RCC 7860 (cell line): ENCODE results near the gene GLYATL1B.
A peak's percentile ranks its signal among the peaks of the same experiment; 100 is the strongest.
"Not testable (repeated sequence)": the region's sequence is repeated elsewhere in the genome, so short reads cannot be mapped to it uniquely, and the experiment has no call there.

ENCODE experiments used
- DNase-seq: peaks from one replicate; pipeline ENCODE4 v3.0.0-alpha.2; 2015; ENCODE audit warnings: low spot score
- FAIRE-seq: peaks from 2 replicates; lab custom pipeline; 2012; peaks lifted over from hg19 to GRCh38; lab: Jason Lieb, UNC

GLYATL1B gene

DNA sequence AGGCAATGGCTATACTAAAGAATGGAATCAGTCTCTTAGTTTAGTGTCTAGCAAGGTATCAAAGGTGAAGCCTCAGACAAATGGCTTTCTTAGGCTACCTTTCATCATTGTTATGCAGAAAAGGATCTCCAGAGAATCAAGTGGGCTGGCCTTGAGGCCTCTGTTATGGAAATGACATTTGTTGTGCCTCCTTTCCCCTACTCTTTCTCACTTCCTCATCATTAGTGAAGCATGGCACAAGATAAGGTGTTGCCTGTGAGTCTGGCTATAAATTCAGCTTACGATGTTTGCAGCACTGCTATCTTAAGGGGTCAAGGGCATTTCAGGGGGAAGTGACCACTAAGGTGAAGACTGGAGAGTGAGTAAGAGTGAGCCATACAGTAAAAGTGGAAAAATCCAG is 9.1 kb downstream of the GLYATL1B start:
- FAIRE-seq = not testable (repeated sequence)

DNA sequence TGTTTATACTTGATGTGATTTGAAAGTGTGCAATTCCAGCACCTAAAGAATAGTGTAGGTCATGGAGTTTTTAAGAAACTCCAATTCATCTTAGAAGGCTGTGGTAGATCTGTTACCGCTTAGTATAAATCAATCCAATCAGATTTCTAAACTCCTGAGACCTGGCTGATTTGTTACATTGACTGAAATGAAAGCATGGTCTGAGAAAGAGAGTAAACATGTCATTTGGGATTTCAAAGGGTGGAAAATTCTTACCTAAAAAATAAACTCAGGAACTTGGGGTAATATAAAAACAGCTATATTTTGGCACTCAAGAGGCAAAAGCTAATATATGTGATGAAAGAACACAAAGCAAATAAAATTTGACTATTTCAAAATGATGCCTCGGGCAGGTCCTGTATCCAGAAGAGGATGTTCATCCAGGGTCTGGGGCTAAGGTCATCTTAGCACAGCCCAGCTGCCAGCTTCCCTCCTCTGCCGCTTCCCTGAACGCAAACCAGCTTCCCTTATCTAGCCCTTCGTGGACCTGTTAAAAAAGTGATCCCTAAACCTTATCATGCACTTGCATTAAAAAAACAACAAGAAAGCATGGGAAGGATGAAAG is 10.0 kb downstream of the GLYATL1B start:
- DNase-seq, FAIRE-seq: not testable (repeated sequence)

More for the DNA sequence above, 9.1 kb downstream of the GLYATL1B start:
- not testable (repeated sequence) for DNase-seq

DNA sequence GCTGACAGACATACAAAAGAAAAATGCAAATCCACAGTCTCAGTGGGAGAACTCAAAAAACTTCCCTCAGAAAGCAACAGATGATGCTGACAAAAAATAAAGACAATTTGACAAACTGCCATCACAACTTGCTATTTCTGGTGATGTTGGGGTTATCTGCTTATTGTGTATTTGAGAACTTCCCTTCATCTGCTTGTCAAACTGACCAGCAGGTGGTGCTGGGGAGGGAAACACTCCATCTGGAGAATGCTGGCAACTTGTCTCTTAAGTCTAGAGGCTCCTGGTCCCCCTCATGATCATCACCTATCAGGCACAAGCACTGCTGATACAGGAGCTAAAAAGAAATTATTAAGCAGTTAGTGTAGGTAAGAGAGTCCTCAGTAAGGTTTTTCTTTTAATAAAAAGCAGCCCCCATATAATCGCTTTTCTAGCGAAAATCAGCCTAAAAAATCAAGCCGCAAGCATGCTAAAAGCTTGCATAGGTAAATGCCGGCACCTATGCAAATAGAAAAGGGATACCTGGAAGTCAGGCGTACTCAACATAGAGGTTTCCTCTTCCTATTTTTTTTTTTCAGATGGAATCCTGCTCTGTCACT is 11.1 kb downstream of the GLYATL1B start:
- FAIRE-seq (no peak), DNase-seq (peak; percentile 18)

DNA sequence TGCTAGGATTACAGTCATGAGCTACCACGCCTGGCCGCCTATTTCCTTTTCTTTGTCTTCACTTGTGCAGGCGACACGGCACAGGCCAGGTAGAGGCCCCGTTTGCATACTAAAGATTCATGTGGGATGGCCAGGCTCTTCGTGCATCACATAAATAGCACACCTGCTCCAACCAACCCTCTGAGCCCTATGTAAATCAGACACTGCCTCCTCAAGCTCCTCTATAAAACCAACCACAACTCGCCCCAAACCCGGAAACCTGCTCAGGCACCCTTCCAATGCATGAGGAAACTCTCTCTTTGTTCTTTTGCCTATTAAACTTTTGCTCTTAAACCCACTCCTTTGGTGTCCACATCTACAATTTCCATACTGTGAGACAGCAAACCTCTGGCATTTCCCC is 11.8 kb downstream of the GLYATL1B start:
- FAIRE-seq = not testable (repeated sequence)

DNA sequence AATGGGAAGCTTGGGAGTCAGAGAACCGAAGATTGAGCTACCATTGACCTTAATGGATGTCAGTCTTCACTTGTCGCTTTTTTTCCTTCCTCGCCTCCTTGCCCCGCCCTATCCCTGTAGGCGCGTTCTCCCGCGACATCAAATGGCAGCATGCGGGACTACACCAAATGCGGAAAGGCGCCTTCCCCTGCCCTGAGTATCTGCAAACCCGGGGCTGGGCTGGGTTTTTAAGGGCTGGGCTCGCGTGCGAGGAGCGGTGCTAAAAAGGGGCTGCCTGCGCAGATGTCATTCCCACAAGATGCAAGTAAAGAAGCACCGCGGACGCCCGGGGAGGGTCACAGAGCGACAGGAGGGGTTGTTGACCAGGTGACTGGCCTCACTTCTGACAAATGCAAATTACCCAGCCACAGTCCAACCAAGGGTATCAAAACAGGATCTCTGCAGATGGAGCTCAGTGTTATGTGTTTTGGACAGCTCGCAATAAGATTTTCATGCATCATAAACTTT is 16.2 kb downstream of the GLYATL1B start:
- FAIRE-seq (no peak), DNase-seq (no peak)

More for the DNA sequence above, 11.8 kb downstream of the GLYATL1B start:
- DNase-seq = not testable (repeated sequence)

DNA sequence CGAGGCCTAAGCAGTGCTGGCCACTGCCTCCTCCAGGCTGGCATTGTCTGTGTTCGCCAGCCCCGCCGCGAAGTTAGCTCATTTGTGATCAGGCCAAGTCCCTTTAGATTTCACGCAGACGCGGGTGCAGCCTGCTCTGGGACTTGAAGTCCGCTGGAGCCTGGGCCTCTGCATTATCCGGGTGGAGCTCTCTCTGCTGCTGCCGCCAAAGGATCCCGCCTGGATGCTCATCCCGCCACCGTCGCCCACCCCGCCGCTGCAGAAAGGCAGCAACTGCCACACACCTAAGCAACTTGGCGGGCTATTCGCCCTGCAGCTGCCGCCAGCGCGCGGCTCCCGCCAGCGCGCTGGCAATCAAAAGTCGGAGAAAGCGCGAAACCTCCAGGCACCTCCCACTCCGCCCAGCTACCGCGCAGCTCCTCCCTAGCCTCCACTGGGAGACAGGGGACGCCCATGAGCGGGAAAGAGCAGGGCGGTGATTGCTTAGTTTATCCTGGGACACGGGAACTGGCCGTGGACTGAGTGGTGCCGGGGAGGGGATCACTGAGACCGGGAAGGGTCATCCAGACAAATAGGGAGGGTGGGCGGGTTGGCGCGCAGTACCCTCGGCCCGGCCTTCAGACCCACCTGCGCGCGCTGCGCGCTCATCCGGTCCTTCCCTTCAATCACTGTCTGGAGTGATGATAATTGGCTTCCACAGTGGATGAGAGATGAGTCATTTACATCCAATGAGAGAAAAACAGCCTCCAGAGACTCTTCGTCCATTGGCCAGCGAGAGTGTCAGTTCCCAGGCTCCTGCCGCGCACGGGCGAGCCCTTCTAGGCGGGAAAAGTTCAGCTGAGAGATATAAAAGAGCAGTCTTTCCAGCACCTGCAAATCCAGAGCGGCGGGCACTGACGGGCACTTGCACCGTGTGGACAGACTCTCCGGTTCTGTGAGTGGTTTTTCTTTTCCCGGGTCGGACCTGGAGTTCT is 20.5 kb downstream of the GLYATL1B start, which contains the start of gene FAM111B:
Gene FAM111B (plus strand): TSS at position 875 of the 974 bp plus-strand sequence. CDS start 2,389 bp downstream, outside the sequence.
- DNase-seq = peak; percentile 86
- peak; percentile 69 for FAIRE-seq

DNA sequence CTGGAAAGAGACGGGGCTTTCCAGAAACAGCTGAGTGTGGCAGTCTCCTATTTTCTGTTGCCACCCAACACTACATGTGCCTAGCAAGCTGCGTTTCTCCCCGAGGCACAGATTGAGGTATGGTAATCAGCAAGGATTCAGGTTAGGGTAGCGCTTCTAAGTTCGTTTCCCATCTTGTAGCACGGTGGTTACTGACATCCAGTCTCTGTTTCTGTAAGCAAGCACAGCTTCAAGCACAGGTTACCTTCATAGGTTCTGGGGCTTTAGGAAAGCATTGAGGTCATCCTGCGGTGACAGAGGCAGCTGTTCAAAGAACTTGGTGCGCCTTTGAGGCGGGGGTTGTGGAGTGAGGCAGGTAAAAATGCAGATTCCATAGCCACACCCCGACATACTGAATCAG is 21.6 kb downstream of the GLYATL1B start:
- not testable (repeated sequence) for DNase-seq, FAIRE-seq

DNA sequence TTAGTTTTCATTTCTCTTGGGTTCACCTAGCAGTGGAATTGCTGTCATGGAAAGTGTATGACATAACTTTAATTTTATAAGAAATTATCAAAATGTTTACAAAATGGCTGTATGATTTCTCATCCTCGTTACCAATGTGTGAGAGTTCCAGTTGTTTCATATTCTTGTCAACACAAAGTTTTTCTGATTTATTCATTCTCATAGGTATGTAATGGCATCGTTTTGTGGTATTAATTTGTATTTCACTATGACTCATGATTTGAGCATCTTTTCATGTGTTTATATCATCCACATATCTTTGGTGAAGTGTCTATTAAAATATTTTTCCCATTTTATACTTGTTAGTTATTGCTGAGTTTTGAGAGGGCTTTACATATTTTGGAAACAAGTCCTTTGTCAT is 26.4 kb downstream of the GLYATL1B start:
- no peak for DNase-seq
- no peak for FAIRE-seq

DNA sequence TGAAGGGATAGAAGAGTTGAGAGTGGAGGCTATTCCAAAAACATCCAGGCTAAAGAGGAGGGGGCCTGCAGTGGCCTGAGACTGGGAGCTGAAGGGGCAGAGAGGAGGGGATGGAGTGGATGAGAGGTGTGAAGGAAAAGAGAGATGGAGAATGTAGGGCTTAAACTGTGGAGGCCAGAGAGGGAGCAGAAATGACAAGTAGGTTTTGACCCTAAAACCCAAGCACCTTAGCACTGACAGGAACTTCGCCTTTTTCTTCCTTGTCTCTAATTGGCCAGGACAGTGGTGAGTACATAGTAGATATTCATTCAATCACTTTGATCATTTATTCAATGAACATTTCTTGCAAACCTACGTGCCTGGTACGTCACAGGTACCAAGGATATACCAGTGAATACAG is 28.2 kb downstream of the GLYATL1B start:
- FAIRE-seq = no peak
- no peak for DNase-seq

DNA sequence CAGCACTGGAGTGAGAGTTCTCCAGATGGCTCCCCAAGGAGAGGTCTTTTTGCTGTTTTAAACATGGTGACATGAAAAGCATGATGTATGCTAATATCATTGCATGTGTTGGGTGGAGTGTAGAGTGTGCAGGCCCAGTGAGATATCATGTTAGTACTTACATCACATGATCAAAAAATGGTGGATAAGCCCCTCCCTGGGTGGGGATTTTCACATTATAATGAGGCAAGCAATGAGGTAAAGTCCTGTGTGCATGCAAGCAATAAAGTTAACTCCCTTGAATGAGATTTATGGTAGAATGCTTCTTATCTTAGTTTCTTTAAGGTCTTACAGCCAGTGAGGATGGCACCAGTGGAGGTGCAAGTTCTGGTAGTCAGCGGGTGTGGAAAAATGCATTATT is 29.4 kb downstream of the GLYATL1B start:
- FAIRE-seq (no peak), DNase-seq (no peak)

DNA sequence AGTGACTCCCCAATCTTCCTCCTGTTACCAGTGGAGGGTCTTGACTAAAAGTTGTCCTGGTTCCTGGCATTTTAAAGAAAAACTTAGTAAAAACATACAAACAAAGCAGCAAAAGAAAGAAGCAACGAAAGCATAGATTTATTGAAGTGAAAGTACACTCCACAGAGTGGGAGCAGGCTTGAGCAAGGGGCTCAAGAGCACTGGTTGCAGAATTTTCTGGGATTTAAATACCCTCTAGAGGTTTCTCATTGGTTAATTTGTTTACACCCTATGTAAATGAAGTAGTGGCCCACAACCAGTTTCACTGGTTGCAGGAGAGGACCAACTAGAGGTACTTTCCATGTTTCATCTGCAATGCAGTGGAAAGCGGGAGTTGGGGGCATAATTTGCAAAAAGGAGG is 31.7 kb downstream of the GLYATL1B start:
- DNase-seq = no peak
- no peak for FAIRE-seq

DNA sequence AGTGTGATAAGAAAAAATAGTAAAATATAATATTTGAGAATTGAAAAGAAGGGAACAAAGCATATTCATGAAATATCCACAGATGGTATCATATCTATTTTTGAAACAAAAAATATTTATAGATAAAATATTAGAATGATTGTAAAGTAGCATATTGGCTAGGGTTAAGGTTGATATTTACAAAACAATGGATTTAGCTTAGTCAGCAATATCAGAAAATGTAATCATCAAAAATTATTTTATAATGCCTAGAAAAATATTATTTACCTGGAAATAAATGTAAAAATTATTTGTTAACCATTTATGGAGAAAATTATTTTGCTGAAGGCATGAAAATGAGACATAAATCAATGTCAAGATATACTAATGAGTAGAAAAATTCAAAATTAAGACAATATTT is 33.7 kb downstream of the GLYATL1B start:
- DNase-seq = no peak
- FAIRE-seq = no peak

DNA sequence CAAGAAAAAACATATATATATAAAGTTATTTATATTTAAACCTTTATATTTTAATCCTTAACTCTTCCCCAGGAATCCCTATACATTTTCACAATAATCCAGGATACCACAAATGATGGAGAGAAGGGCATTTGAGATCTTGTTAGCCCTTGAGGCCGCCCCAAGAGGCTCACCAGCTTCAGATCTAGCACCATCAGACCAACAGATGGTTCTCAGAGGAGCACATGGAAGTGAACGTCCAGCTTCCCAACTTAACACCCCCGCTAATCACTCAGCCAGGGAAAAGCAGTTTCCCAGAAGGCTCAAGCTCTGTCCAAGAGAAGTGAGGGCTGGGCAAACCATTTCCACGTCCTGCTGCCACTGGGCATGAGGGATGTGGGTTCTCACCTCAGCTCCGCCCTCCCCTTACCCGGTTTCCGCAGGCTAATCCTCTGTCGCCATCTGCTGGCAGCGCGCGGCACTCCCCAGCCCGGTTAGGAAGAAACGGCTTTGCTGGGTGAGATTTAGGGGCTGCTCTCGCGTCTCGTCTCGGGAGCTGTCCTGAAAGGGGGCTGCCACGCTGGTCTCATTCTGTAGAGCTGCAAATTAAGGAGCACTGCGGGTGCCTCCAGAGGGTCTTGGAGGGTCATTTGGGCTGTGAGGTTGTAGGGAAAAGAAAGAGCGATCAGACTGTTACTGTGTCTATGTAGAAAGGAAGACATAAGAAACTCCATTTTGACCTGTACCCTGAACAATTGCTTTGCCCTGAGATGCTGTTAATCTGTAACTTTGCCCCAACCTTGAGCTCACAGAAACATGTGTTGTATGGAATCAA is 49.7 kb downstream of the GLYATL1B start:
- FAIRE-seq (no peak), DNase-seq (peak; percentile 13)

DNA sequence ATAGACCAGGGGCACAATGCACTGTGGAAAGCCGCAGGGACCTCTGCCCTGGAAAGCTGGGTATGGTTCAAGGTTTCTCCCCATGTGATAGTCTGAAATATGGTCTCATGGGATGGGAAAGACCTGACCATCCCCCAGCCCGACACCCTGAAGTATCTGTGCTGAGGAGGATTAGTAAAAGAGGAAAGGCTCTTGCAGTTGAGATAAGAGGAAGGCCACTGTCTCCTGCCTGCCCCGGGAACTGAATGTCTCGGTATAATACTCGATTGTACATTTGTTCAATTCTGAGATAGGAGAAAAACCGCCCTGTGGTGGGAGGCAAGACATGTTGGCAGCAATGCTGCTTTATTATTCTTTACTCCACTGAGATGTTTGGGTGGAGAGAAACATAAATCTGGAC is 50.4 kb downstream of the GLYATL1B start:
- FAIRE-seq, DNase-seq: not testable (repeated sequence)

DNA sequence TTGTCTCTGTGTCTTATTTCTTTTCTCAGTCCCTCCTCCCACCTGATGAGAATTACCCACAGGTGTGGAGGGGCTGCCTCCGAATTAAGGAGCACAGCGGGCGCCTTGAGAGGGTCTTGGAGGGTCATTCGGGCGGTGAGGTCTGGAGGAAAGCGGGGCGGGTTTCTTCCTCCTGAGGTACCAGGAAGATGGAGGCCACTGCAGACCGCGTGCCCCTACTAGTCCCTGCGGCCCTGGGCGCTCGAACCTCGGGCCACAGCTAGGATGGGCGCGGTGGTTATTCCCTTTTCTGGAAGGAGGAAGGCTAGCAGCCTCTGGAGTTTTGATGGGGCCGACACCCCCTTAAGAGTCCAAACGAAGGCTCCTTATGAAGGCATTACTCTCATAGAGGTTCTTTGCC is 51.1 kb downstream of the GLYATL1B start:
- DNase-seq = no peak
- no peak for FAIRE-seq

DNA sequence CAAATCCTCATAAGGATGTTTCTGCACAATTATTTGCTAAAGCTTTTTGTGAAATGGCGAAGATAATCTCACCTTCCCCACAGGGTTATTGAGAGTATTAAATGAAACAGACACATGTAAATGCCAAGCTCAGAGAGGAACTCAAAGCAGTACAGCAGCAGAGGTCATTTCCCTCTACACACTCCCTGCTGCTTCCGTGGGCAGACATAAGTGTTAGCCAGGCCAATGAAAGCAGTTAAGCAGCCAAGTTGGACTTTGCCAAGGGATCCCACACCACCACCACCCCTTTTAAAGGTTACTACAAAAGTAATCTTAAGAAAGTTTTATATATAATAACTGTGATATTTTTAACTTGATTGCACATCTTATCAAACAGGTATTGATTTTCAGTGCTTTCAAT is 52.5 kb downstream of the GLYATL1B start:
- DNase-seq (no peak), FAIRE-seq (no peak)

DNA sequence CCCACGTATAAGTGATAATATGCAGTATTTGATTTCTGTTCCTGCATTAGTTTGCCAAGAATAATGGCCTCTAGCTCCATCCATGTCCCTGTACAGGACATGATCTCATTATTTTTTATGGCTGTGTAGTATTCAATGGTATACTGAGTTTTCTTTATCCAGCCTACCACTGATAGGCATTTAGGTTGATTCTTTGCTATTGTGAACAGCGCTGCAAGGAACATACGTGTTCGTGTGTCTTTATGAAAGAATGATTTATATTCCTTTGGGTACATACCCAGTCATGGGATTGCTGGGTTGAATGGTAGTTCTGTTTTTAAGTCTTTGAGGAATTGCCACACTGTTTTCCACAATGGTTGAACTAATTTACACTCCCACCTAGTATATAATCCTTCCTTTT is 55.1 kb downstream of the GLYATL1B start:
- DNase-seq = no peak
- FAIRE-seq = no peak

DNA sequence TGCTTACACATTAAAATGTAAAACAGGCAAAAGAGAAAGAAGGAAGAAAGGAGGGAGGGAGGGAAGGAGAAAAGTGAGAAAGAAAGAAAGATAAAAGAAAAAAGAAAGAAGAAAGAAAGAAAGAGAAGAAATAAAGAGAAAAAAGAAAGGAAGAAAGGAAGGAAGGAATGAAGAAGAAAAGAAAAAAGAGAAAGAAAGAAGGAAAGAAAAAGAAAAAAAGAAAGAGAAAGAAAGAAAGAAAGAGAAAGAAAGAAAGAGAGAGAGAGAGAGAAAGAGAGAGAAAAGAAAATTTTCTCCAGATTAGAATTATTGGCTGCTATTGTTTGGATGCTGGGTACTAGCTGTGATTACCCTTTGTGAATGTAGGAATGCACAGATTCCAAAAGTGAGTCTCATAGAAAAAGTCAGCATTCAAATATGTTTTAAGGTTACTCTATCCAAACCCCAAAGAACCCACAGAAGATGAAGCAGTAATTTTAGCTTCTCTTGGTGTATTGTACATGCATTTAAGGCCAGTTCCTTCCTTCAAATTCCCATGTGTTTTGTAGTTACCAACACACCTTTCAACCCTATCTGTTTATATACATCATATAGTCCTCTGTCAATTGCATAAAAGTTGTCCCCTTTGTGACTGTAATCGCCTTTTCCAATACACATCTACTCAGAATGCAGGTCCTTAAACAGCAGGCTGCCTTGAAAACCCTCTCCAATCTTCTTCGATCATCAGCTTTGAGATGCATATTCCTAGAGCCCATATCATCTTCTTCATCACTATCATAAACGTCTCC is 55.8 kb downstream of the GLYATL1B start:
- DNase-seq (no peak), FAIRE-seq (no peak)
